HG03135 (cell line): ENCODE measurements around the gene CLVS2.

Experiments used
- ATAC-seq: cut with Tn5 transposase; IDR thresholded peaks from one replicate; pipeline ENCODE4 v1.9.1; 2021; ENCODE audit warnings: mild to moderate bottlenecking, moderate library complexity; ENCODE audit not compliant: unreplicated experiment

The CLVS2 gene

GRCh38 chr6:123024976-123025375 lies 28.9 kb downstream of the CLVS2 start:
- no peak for ATAC-seq

- ATAC-seq: no peak
Observed at GRCh38 chr6:123027408-123027807, 31.4 kb downstream of the CLVS2 start.

- ATAC-seq: no peak
Observed at GRCh38 chr6:123028263-123028662, 32.2 kb downstream of the CLVS2 start.

GRCh38 chr6:123030282-123030681 lies 34.2 kb downstream of the CLVS2 start:
- ATAC-seq: no peak

GRCh38 chr6:123036648-123037047 lies 40.6 kb downstream of the CLVS2 start:
- ATAC-seq: no peak

GRCh38 chr6:123039431-123039830 lies 43.4 kb downstream of the CLVS2 start:
- ATAC-seq: no peak

- no peak for ATAC-seq
Observed at GRCh38 chr6:123042401-123042800, 46.4 kb downstream of the CLVS2 start.

- no peak for ATAC-seq
Observed at GRCh38 chr6:123044341-123044860, 48.4 kb downstream of the CLVS2 start.

- no peak for ATAC-seq
Observed at GRCh38 chr6:123053602-123054225, 57.7 kb downstream of the CLVS2 start.

- ATAC-seq: no peak
Observed at GRCh38 chr6:123055256-123055655, 59.2 kb downstream of the CLVS2 start.

- ATAC-seq: no peak
Observed at GRCh38 chr6:123062670-123063069, 66.6 kb downstream of the CLVS2 start.

- ATAC-seq: no peak
Observed at GRCh38 chr6:123064038-123064437, 68.0 kb downstream of the CLVS2 start.

- no peak for ATAC-seq
Observed at GRCh38 chr6:123074616-123075015, 78.6 kb downstream of the CLVS2 start.

GRCh38 chr6:123085403-123085802 lies 89.4 kb downstream of the CLVS2 start:
- no peak for ATAC-seq

GRCh38 chr6:123089226-123089625 lies 93.2 kb downstream of the CLVS2 start:
- no peak for ATAC-seq

GRCh38 chr6:123091091-123091895 lies 95.3 kb downstream of the CLVS2 start:
- ATAC-seq: no peak

GRCh38 chr6:123091896-123092271 lies 95.8 kb downstream of the CLVS2 start:
- ATAC-seq: no peak

GRCh38 chr6:123094795-123095194 lies 98.8 kb downstream of the CLVS2 start:
- no peak for ATAC-seq

GRCh38 chr6:123105561-123105960 lies 109.5 kb downstream of the CLVS2 start:
- no peak for ATAC-seq

GRCh38 chr6:123116370-123116769 lies 120.3 kb downstream of the CLVS2 start:
- no peak for ATAC-seq

- no peak for ATAC-seq
Observed at GRCh38 chr6:123117145-123117908, 121.3 kb downstream of the CLVS2 start.

GRCh38 chr6:123118811-123119210 lies 122.8 kb downstream of the CLVS2 start:
- no peak for ATAC-seq
